H9 (cell line): ENCODE data around the gene MORN5. TPM values are rescaled to one million over a fixed set of nuclear protein-coding genes. Genes with fewer than 3 reads are reported as not detected.

Source experiments
- DNase-seq: peaks from one replicate; pipeline ENCODE4 v3.0.0-alpha.2; 2017
- H2AFZ ChIP-seq: one replicate; pipeline ENCODE4 v1.6.1; 2013; ENCODE audit warnings: mild to moderate bottlenecking, low read length, control low read depth, moderate library complexity
- H2AK5ac ChIP-seq: 2 replicates; pipeline ENCODE4 v1.6.1; 2013; ENCODE audit warnings: low read length, control low read depth, mixed read lengths; ENCODE audit not compliant: insufficient read length
- H2BK120ac ChIP-seq: one replicate; pipeline ENCODE4 v1.6.1; 2013; ENCODE audit warnings: low read depth, mild to moderate bottlenecking, low read length, control low read depth, inconsistent platforms; ENCODE audit not compliant: poor library complexity, severe bottlenecking
- H2BK12ac ChIP-seq: 2 replicates; pipeline ENCODE4 v1.6.1; 2013; ENCODE audit warnings: low read length, control low read depth, mixed read lengths, low read depth; ENCODE audit not compliant: insufficient read length
- H2BK15ac ChIP-seq: 2 replicates; pipeline ENCODE4 v1.6.1; 2013; ENCODE audit warnings: low read depth, low read length, control low read depth
- H2BK20ac ChIP-seq: one replicate; pipeline ENCODE4 v1.6.1; 2013; ENCODE audit warnings: low read depth, mild to moderate bottlenecking, low read length, control low read depth, inconsistent platforms; ENCODE audit not compliant: poor library complexity, severe bottlenecking
- H2BK5ac ChIP-seq: 2 replicates; pipeline ENCODE4 v1.6.1; 2013; ENCODE audit warnings: low read length, control low read depth, mixed read lengths; ENCODE audit not compliant: insufficient read length
- H3K14ac ChIP-seq: 2 replicates; pipeline ENCODE4 v1.6.1; 2013; ENCODE audit warnings: low read length, control low read depth; ENCODE audit not compliant: insufficient read depth
- H3K18ac ChIP-seq: 2 replicates; pipeline ENCODE4 v1.6.1; 2013; ENCODE audit warnings: low read depth, mild to moderate bottlenecking, mixed read lengths, low read length, control low read depth; ENCODE audit not compliant: insufficient read length
- H3K23ac ChIP-seq: 2 replicates; pipeline ENCODE4 v1.6.1; 2013; ENCODE audit warnings: low read length, control low read depth, mixed read lengths, low read depth; ENCODE audit not compliant: insufficient read length
- H3K23me2 ChIP-seq: 2 replicates; pipeline ENCODE4 v1.6.1; 2013; ENCODE audit warnings: low read depth, mild to moderate bottlenecking, mixed read lengths, low read length, control low read depth; ENCODE audit not compliant: insufficient read length, poor library complexity, severe bottlenecking
- H3K27ac ChIP-seq: 2 replicates; pipeline ENCODE4 v1.5.1; 2013; ENCODE audit warnings: low read length, control low read depth, mixed read lengths, low read depth; ENCODE audit not compliant: insufficient read length
- H3K27me3 ChIP-seq: 2 replicates; pipeline ENCODE4 v1.6.1; 2013; ENCODE audit warnings: low read length, control low read depth, inconsistent platforms; ENCODE audit not compliant: insufficient read depth
- H3K4ac ChIP-seq: 2 replicates; pipeline ENCODE4 v1.6.1; 2013; ENCODE audit warnings: low read depth, mild to moderate bottlenecking, control low read depth, inconsistent platforms, low read length, moderate library complexity
- H3K4me1 ChIP-seq: 2 replicates; pipeline ENCODE4 v1.6.1; 2013; ENCODE audit warnings: low read length, control low read depth, inconsistent platforms; ENCODE audit not compliant: insufficient read depth
- H3K4me2 ChIP-seq: 2 replicates; pipeline ENCODE4 v1.6.1; 2013; ENCODE audit warnings: low read length, control low read depth, mixed read lengths; ENCODE audit not compliant: insufficient read length, insufficient read depth
- H3K56ac ChIP-seq: 2 replicates; pipeline ENCODE4 v1.6.1; 2013; ENCODE audit warnings: low read depth, mild to moderate bottlenecking, mixed read lengths, low read length, control low read depth; ENCODE audit not compliant: insufficient read length
- H3K79me1 ChIP-seq: 2 replicates; pipeline ENCODE4 v1.6.1; 2013; ENCODE audit warnings: low read depth, mild to moderate bottlenecking, moderate library complexity, low read length, control low read depth, inconsistent platforms; ENCODE audit not compliant: insufficient read depth, poor library complexity, severe bottlenecking
- H3K79me2 ChIP-seq: 2 replicates; pipeline ENCODE4 v1.6.1; 2013; ENCODE audit warnings: low read length, control low read depth, inconsistent platforms; ENCODE audit not compliant: insufficient read depth
- H3K9ac ChIP-seq: 2 replicates; pipeline ENCODE4 v1.6.1; 2013; ENCODE audit warnings: low read length, control low read depth, mixed read lengths; ENCODE audit not compliant: insufficient read length; ENCODE audit errors: extremely low read depth
- H3K9me3 ChIP-seq: one replicate; pipeline ENCODE4 v1.6.1; 2013; ENCODE audit warnings: low read depth, low read length, inconsistent platforms; ENCODE audit not compliant: control insufficient read depth
- H3T11ph ChIP-seq: one replicate; pipeline ENCODE4 v1.6.1; 2013; ENCODE audit warnings: mild to moderate bottlenecking, low read length, control low read depth, inconsistent platforms
- H4K20me1 ChIP-seq: one replicate; pipeline ENCODE4 v1.6.1; 2013; ENCODE audit not compliant: control insufficient read depth, insufficient read length, insufficient read depth
- H4K5ac ChIP-seq: 2 replicates; pipeline ENCODE4 v1.6.1; 2013; ENCODE audit warnings: low read depth, mild to moderate bottlenecking, mixed read lengths, low read length, control low read depth; ENCODE audit not compliant: insufficient read length
- H4K8ac ChIP-seq: replicated peaks from 2 replicates; pipeline ENCODE4 v1.6.1; 2013; ENCODE audit warnings: low read length, control low read depth, mixed read lengths, low read depth; ENCODE audit not compliant: insufficient read length
- H4K91ac ChIP-seq: 2 replicates; pipeline ENCODE4 v1.6.1; 2013; ENCODE audit warnings: low read depth, mild to moderate bottlenecking, moderate library complexity, mixed read lengths, low read length, control low read depth; ENCODE audit not compliant: insufficient read length
- H3K27ac Mint-ChIP-seq, 3 experiments: 2 replicates in 2 of 3; 3 replicates in 1 of 3; pipeline ENCODE4 v1.8.0; 2020 to 2021; ENCODE audit warnings: mixed read lengths in 3 of 3, mild to moderate bottlenecking in 1 of 3, moderate library complexity in 1 of 3
- H3K27me3 Mint-ChIP-seq: 2 replicates; pipeline ENCODE4 v1.8.0; 2021; ENCODE audit warnings: low read depth, mild to moderate bottlenecking, moderate library complexity, mixed read lengths
- H3K36me3 Mint-ChIP-seq, 3 experiments: 2 replicates in 2 of 3; 3 replicates in 1 of 3; pipeline ENCODE4 v1.8.0; 2020 to 2021; ENCODE audit warnings: low read depth in 3 of 3, mixed read lengths in 3 of 3; ENCODE audit not compliant: insufficient read depth in 1 of 3
- H3K4me1 Mint-ChIP-seq, 2 experiments: 2 replicates each; pipeline ENCODE4 v1.8.0; 2020; ENCODE audit warnings: mixed read lengths in 2 of 2
- H3K4me3 Mint-ChIP-seq, 2 experiments: 2 replicates in 1 of 2; 3 replicates in 1 of 2; pipeline ENCODE4 v1.8.0; 2020 to 2021; ENCODE audit warnings: mild to moderate bottlenecking in 2 of 2, mixed read lengths in 2 of 2, moderate library complexity in 1 of 2
- H3K9me3 Mint-ChIP-seq, 2 experiments: 2 replicates in 1 of 2; 3 replicates in 1 of 2; pipeline ENCODE4 v1.8.0; 2020; ENCODE audit warnings: mild to moderate bottlenecking in 2 of 2, mixed read lengths in 2 of 2, moderate library complexity in 1 of 2
- WGBS: extraction: QIAGEN DNeasy Blood & Tissue Kit; methylation state at CpG from one replicate; pipeline ENCODE4 v1.1.7; 2013; ENCODE audit warnings: missing lambda C conversion rate, low lambda C conversion rate, mixed read lengths; ENCODE audit not compliant: insufficient read length; ENCODE audit errors: extremely low coverage; 5-methylcytosine and 5-hydroxymethylcytosine counted together
- total RNA-seq: library from RNA; stranded (reverse); gene quantifications from 2 replicates; pipeline ENCODE4 v1.2.1, GENCODE V29; 2021
- TF ChIP-seq, protein P1 (sequence below): fragments of 200-600 bp; sonication (generic); conservative IDR thresholded peaks from 3 replicates; pipeline ENCODE4 v1.8.0; 2021; ENCODE audit warnings: antibody characterized with exemption, mild to moderate bottlenecking

The MORN5 gene
- total RNA-seq, 1 experiment from 2014 or later, result not detected

DNA sequence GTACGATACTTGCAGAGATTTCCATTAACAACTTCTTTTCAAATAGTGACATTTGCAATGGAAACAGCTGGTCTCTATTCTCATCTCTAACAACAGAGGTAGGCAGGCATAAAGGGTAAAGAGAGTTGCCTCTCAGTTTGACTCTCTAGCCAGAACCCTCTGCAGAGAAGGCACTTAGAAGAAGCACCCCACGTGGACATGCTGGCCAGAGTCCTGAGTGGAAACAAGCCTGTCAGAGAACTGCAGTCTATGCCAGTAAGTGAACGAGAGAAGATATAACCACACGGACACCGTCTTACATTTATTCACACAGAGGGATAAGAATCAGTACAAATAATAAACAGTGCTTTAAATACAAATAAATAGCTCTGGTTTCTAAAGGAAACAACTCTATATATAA lies 80.0 kb downstream of the MORN5 start:
- Histone ChIP-seq H3K79me2 (no peaks in the 10 kb centered on the region), H3K14ac (no peak overlapping the region), H2BK15ac (no peak overlapping the region), H4K5ac (no peak overlapping the region), H4K8ac (no peak overlapping the region), H2AK5ac (no peak overlapping the region), H3K23me2 (no peaks in the 10 kb centered on the region), H3K4ac (no peak overlapping the region), H3T11ph (no peak overlapping the region), H3K4me1 (no peaks in the 10 kb centered on the region), H2AFZ (no peak overlapping the region), H4K20me1 (no peaks in the 10 kb centered on the region), H3K23ac (no peak overlapping the region), H2BK12ac (no peak overlapping the region), H4K91ac (no peak overlapping the region), H2BK5ac (no peak overlapping the region), H3K56ac (no peak overlapping the region), H3K4me2 (no peak overlapping the region), H3K9ac (no peak overlapping the region), H3K18ac (no peak overlapping the region), H3K79me1 (no peaks in the 10 kb centered on the region), H2BK120ac (no peak overlapping the region), H3K9me3 (no peaks in the 10 kb centered on the region), H3K27ac (no peak overlapping the region), H2BK20ac (no peak overlapping the region), H3K27me3 (no peaks in the 10 kb centered on the region)
- no peak for DNase-seq
- Mint-ChIP-seq H3K4me1 (no peaks in the 10 kb centered on the region), H3K36me3 (peaks cover 2 to 33% (median 21%) of the 10 kb centered on the region in 3 experiments; a peak in 5 of 7 replicates), H3K27me3 (peaks cover 1% of the 10 kb centered on the region; the same call in 1 of the 2 replicates), H3K4me3 (no peak overlapping the region), H3K27ac (no peak overlapping the region), H3K9me3 (no peaks in the 10 kb centered on the region)
- TF ChIP-seq, protein P1, sequence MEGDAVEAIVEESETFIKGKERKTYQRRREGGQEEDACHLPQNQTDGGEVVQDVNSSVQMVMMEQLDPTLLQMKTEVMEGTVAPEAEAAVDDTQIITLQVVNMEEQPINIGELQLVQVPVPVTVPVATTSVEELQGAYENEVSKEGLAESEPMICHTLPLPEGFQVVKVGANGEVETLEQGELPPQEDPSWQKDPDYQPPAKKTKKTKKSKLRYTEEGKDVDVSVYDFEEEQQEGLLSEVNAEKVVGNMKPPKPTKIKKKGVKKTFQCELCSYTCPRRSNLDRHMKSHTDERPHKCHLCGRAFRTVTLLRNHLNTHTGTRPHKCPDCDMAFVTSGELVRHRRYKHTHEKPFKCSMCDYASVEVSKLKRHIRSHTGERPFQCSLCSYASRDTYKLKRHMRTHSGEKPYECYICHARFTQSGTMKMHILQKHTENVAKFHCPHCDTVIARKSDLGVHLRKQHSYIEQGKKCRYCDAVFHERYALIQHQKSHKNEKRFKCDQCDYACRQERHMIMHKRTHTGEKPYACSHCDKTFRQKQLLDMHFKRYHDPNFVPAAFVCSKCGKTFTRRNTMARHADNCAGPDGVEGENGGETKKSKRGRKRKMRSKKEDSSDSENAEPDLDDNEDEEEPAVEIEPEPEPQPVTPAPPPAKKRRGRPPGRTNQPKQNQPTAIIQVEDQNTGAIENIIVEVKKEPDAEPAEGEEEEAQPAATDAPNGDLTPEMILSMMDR, result no peak
- WGBS, result no CpG with 5 or more reads among the region's 5 CpGs
